Activated CD4-positive, CD25-positive, alpha-beta regulatory T cell treated with anti-CD3 and anti-CD28 coated beads, Interleukin-2, amount 50 U/mL, for 24 hours (primary cell): ENCODE results near the gene PAPSS2.

Experiments used
- ATAC-seq, 2 donors: fragments of 150-1000 bp; cut with Tn5 transposase; one replicate each; pipeline ENCODE4 v1.10.0; 2021; ENCODE audit warnings: mild to moderate bottlenecking in 1 of 2, moderate library complexity in 1 of 2

Gene PAPSS2

GRCh38 chr10:87672551-87672950, 12.9 kb downstream of the PAPSS2 start:
- no peak for ATAC-seq

DNA sequence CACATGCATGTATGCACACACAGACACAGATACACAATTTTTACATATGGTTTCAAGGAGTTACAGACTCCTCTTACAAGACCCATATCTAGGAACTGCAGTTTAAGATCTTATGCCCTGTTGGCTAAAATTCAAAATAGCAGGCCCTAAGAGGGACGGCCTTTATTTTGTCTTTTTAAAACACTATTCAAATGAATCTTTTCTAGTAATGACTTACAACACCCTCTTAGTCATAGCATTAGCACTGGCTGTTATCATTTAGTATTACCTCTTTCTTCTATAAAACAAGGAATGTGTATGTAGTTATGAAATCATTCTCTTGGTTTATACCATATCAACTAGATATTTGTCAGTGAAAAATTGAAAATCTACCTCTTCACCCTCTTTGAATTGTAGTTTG, 15.3 kb downstream of the PAPSS2 start:
- no peak for ATAC-seq

- no peak for ATAC-seq
Observed at GRCh38 chr10:87675396-87676376, 16.0 kb downstream of the PAPSS2 start.

GRCh38 chr10:87677595-87677994, 17.9 kb downstream of the PAPSS2 start:
- no peak for ATAC-seq

DNA sequence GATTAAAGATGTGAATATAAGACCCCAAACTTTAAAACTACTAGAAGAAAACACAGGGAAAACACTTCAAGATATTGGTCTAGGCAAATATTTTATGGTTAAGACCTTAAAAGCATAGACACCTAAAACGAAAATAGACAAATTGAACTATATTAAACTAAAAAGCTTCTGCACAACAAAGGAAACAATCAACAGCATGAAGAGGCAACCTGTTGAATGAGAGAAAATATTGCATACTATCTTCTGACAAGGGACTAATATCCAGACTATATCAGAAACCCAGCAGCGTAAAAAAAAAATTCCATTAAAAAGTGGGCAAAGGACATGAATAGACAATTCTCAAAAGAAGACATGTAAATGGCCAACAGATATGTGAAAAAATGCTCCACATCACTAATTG, 18.6 kb downstream of the PAPSS2 start:
- no peak for ATAC-seq

- no peak for ATAC-seq
Observed at GRCh38 chr10:87683356-87683755, 23.7 kb downstream of the PAPSS2 start.

DNA sequence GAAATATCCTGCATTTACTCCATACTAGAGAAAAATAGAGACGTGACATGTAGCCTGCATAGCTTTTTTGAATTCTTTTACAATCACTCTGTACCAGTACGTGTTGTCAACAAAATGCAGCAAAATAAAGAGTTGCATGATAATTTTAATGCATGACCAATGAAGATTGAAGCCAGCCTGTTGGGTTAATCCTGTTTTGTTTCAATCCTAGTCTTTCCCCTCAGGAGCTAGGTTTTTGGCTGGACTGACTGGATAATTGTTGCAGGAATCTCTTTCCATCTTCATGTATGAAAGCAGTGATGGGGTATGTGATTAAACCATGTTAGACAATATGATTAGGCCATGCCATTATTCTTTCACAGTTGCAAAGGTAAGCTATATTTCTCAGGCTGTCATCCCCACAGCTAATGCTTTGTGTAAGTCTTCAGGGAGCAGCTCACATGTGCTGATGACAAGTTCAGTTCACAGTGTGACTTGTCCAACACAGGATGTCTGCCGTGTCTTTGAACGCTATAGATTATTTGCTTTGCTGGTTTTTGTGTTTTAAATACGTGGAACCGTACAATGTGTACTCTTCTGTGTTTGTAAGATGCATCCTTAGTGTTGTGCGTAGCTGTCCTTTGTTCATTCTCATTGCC, 24.4 kb downstream of the PAPSS2 start:
- no peak for ATAC-seq

DNA sequence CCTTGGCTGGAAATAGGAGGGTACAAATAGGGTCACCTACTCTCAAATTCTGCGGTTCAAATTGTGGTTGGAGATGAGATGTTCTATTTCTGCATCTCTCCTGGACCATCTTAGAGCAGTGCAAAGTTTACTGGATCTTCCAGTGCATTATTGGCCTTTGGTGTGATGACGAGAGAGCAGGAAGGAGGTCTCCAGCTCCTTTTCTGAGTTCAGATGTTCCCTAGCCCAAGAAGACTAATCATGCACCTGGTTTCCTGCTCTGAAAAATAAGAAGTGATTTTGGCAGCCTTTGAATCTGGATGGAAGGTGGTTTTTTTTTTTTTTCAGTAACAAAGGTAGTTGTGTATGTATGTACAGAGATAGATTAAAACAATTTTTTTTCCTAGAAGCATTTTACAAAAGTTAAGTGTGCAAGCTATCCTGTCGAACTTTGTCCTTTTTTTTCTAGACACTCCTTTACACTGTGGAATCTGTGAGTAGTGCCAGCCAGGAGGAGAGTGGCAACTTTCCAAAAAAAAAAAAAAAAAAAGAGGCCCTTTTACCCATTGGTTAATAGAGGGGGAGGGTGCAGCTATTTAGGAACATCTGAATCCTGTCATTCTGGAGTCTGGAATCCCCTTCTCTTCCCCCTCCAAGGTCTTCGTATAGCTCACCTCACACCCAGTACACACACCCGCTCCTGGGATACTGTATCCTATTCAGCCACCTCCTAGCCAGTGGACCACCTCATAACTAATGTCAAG, 26.3 kb downstream of the PAPSS2 start:
- no peak for ATAC-seq

DNA sequence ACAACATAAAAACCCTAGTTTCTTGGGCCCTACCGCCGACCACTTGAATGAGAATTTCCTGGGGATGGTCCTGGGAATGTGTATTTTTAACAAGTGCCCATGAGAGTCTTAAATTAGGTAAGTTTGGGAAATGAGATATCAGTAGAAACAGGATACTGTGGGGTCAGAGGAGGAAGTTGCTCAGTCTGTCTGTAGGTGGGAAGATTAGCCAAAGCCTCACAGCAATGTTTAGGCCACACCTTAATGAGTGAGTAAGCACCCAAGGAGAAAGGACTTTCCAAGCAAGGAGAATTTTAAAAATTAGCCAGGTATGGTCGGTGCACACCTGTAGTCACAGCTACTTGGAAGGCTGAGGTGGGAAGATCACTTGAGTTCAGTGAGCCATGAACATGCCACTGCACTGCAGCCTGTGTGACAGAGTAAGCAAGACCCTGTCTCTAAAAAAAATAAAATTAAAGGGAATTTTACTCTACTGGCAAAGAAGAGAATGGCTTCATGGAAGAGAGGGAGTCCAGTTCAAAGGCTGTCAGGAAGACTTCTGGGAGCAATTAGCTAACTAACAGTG, 31.9 kb downstream of the PAPSS2 start:
- ATAC-seq, result no peak

GRCh38 chr10:87692956-87693484, 33.3 kb downstream of the PAPSS2 start:
- ATAC-seq, result no peak

DNA sequence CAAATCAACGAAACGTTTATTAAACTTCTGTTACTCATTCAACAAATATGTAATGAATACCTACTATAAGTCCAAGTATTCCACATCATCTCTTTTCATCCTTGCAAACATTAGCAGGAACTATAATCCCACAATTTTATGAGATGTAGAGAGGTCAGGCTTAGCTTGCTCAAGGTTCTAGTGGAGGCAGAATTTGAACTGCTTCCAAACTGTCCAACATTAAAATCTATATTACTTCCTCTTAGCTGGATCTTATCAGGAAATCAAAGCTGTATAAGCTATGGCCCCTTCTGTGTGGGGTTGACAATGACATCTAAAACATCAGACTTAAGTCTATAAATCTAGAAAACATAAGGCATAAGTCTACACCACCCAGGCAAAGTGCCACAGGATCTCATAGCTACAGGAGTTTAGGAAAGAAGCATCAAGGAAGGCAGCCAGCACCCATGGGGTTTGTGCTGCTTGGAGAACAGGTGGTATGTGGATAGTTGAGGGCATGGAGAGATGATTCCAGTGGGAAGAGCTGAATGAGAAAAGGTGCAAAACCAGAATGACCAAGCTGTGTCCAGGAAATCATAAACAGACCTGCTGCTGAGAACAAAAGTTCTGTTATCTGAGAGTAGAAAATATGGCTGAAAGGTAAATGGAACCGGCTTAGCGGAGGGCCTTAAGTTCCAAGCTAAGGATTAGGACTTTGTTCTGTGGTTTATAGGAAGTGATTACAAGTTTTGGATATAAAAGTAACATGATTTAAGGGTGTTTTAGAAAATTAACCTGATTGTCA, 34.5 kb downstream of the PAPSS2 start:
- ATAC-seq, result no peak

DNA sequence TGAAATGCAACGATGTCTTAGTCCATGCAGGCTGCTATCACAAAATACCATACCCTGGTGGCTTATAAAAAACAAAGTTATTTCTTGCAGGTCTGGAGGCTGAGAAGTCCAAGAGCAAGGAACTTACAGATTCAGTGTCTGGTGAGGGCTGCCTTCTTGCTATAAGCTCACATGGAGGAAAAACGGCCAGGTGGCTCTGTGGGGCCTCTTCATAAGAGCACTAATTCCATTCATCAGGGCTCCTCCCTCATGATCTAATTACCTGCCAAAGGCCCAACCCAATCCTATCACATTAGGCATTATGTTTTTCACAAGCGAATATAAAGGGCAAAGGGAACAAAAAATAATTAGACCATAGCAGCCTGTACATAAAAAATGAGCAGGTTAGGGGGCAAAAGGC, 35.4 kb downstream of the PAPSS2 start:
- no peak for ATAC-seq

DNA sequence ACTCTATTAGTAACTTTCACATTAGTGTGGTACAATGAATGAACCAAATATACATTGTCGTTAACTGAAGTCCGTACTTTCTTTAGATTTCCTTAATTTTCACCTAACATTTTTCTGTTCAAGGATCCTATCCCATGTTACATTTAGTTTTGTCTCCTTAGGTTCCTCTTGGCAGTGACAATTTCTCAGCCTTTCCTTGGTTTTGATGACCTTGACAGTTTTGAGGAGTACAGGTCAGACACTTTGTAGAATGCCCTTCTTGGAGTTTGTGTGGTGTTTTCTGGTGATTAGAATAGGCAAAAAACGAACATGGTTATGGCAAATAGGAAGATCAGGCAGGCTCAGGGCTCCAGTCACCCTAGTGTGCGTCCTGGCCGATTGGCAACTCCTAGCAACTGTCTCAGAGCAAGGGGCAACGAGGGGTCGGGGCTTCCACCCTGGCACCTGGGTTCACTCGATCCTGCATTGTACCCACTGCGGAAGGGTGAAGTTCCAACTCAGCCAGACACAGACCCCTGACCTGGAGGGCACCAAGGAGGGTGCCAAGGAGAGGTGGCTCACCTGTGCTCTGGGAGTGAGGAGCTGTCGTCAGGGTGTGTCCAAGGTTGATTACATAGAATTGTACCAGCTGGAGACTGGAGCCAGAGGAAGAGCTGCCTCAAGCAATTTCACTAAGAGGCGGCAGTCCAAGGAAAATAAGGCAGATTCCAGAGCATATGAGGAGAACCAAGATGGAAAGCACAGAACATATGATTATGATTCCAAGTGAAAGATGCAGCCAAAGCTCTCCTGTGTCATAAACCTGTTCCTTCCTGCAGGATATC, 37.5 kb downstream of the PAPSS2 start:
- no peak for ATAC-seq

DNA sequence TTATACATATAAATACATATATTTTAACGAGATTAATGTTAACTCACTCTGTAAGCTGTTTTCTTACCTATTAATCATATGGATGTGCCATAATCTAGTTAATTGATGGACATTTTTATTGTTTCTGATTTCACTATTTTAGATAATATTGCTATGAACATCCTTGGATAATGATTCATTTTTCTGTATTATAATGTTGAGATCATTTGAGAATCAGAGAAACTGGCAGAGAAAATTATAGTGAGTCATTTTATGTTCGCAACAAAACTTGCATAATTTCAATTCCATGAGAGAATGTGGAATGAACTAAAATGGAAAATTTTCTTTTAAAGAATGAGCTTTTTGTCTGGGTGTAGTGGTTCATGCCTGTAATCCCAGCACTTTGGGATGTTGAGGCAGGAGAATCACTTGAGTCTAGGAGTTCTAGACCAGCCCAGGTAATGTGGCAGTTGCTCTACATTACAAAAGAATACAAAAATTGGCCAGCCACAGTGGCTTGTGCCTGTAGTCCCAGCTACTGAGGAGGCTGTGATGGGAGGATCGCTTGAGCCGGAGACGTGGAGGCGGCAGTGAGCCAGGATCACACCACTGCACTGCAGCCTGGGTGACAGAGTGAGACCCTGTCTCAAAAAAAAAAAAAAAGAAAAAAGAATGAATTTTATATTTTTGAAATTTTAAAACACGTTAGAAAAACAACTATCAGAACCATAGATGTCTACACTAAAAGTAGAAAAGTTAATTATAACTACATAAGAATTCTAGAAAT, 40.5 kb downstream of the PAPSS2 start:
- ATAC-seq, result no peak

GRCh38 chr10:87702260-87702972, 42.7 kb downstream of the PAPSS2 start:
- ATAC-seq, result no peak

DNA sequence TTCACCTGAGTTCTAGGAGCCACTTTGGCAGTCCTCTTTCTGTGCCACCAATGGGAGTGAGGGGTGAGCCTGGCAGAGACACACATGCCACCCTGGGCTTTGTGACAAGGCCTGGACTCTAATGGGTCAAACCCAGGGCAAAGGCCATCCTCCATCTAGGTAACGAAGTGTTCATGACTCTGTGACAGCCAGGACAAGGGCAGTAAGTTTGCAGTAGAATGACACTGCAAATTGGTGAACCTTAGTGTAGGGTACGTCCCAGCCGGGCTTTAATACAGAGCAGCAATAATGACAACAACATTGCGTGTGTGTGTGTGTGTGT, 43.3 kb downstream of the PAPSS2 start:
- ATAC-seq, result no peak

- no peak for ATAC-seq
Observed at GRCh38 chr10:87703771-87704170, 44.1 kb downstream of the PAPSS2 start.

GRCh38 chr10:87705339-87705738, 45.7 kb downstream of the PAPSS2 start:
- no peak for ATAC-seq

GRCh38 chr10:87706731-87707130, 47.1 kb downstream of the PAPSS2 start:
- no peak for ATAC-seq

DNA sequence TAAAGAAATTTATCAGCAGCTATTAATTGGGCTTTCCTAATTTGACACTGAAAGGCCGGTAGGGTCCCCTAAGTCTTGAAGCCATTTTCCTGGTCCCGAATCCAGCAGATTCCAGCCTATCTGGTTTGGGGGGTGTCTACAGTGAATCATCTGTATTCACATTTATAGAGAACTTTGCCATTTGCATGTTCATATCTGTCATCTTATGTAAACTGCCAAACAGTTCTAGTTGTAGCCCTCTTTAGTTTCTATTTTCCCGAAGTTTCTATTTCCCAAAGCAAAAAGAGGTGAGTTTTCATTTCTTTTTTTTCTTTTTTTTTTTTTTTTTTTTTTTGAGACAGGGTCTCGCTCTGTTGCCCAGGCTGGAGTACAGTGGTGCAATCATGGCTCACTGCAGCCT, 47.6 kb downstream of the PAPSS2 start:
- no peak for ATAC-seq
